ENCODE measurements around the gene TBC1D2.

The TBC1D2 gene

GRCh38 chr9:98168153-98168780 is 87.2 kb downstream of the TBC1D2 start:
- H3K9ac ChIP-seq (ENCODE audit: low read length): no peak overlapping the region
- no peaks in the 10 kb centered on the region for H3K36me3 ChIP-seq (ENCODE audit: control insufficient read depth, insufficient read depth, low read length)
- H3K27me3 ChIP-seq (ENCODE audit: control insufficient read depth, insufficient read depth, low read length): no peaks in the 10 kb centered on the region
- no peak overlapping the region for H3K4me3 ChIP-seq (ENCODE audit: low read length)
- H3K4me1 ChIP-seq (ENCODE audit: control insufficient read depth, insufficient read depth, low read length): peaks cover 54% of the 10 kb centered on the region
- no peaks in the 10 kb centered on the region for H3K9me3 ChIP-seq (ENCODE audit: control insufficient read depth, low read length)

GRCh38 chr9:98164912-98165311 is 90.5 kb downstream of the TBC1D2 start:
- peaks cover 53% of the 10 kb centered on the region for H3K4me1 ChIP-seq (ENCODE audit: control insufficient read depth, insufficient read depth, low read length)
- no peaks in the 10 kb centered on the region for H3K36me3 ChIP-seq (ENCODE audit: control insufficient read depth, insufficient read depth, low read length)
- H3K27me3 ChIP-seq (ENCODE audit: control insufficient read depth, insufficient read depth, low read length): no peaks in the 10 kb centered on the region
- H3K9me3 ChIP-seq (ENCODE audit: control insufficient read depth, low read length): no peaks in the 10 kb centered on the region
- H3K9ac ChIP-seq (ENCODE audit: low read length): no peak overlapping the region
- no peak overlapping the region for H3K4me3 ChIP-seq (ENCODE audit: low read length)

GRCh38 chr9:98162613-98163012 is 92.8 kb downstream of the TBC1D2 start:
- Histone ChIP-seq H3K27me3 (ENCODE audit: control insufficient read depth, insufficient read depth, low read length) (no peaks in the 10 kb centered on the region), H3K36me3 (ENCODE audit: control insufficient read depth, insufficient read depth, low read length) (no peaks in the 10 kb centered on the region), H3K9ac (ENCODE audit: low read length) (no peak overlapping the region), H3K4me1 (ENCODE audit: control insufficient read depth, insufficient read depth, low read length) (peaks cover 53% of the 10 kb centered on the region), H3K4me3 (ENCODE audit: low read length) (no peak overlapping the region), H3K9me3 (ENCODE audit: control insufficient read depth, low read length) (no peaks in the 10 kb centered on the region)

GRCh38 chr9:98161851-98162250 is 93.6 kb downstream of the TBC1D2 start:
- no peaks in the 10 kb centered on the region for H3K9me3 ChIP-seq (ENCODE audit: control insufficient read depth, low read length)
- H3K4me3 ChIP-seq (ENCODE audit: low read length): no peak overlapping the region
- no peaks in the 10 kb centered on the region for H3K27me3 ChIP-seq (ENCODE audit: control insufficient read depth, insufficient read depth, low read length)
- no peak overlapping the region for H3K9ac ChIP-seq (ENCODE audit: low read length)
- H3K4me1 ChIP-seq (ENCODE audit: control insufficient read depth, insufficient read depth, low read length): peaks cover 52% of the 10 kb centered on the region
- no peaks in the 10 kb centered on the region for H3K36me3 ChIP-seq (ENCODE audit: control insufficient read depth, insufficient read depth, low read length)

GRCh38 chr9:98159790-98160189 is 95.7 kb downstream of the TBC1D2 start:
- no peak overlapping the region for H3K4me3 ChIP-seq (ENCODE audit: low read length)
- H3K9ac ChIP-seq (ENCODE audit: low read length): no peak overlapping the region
- H3K27me3 ChIP-seq (ENCODE audit: control insufficient read depth, insufficient read depth, low read length): no peaks in the 10 kb centered on the region
- H3K9me3 ChIP-seq (ENCODE audit: control insufficient read depth, low read length): no peaks in the 10 kb centered on the region
- H3K4me1 ChIP-seq (ENCODE audit: control insufficient read depth, insufficient read depth, low read length): peaks cover 50% of the 10 kb centered on the region
- no peaks in the 10 kb centered on the region for H3K36me3 ChIP-seq (ENCODE audit: control insufficient read depth, insufficient read depth, low read length)

GRCh38 chr9:98159301-98159700 is 96.1 kb downstream of the TBC1D2 start:
- H3K4me1 ChIP-seq (ENCODE audit: control insufficient read depth, insufficient read depth, low read length): peaks cover 45% of the 10 kb centered on the region
- no peaks in the 10 kb centered on the region for H3K27me3 ChIP-seq (ENCODE audit: control insufficient read depth, insufficient read depth, low read length)
- no peaks in the 10 kb centered on the region for H3K9me3 ChIP-seq (ENCODE audit: control insufficient read depth, low read length)
- H3K9ac ChIP-seq (ENCODE audit: low read length): no peak overlapping the region
- H3K36me3 ChIP-seq (ENCODE audit: control insufficient read depth, insufficient read depth, low read length): no peaks in the 10 kb centered on the region
- H3K4me3 ChIP-seq (ENCODE audit: low read length): no peak overlapping the region

- Histone ChIP-seq H3K27me3 (ENCODE audit: control insufficient read depth, insufficient read depth, low read length) (no peaks in the 10 kb centered on the region), H3K9me3 (ENCODE audit: control insufficient read depth, low read length) (no peaks in the 10 kb centered on the region), H3K36me3 (ENCODE audit: control insufficient read depth, insufficient read depth, low read length) (no peaks in the 10 kb centered on the region), H3K4me1 (ENCODE audit: control insufficient read depth, insufficient read depth, low read length) (peaks cover 34% of the 10 kb centered on the region), H3K4me3 (ENCODE audit: low read length) (no peak overlapping the region), H3K9ac (ENCODE audit: low read length) (no peak overlapping the region)
Measured at GRCh38 chr9:98158071-98158831, 97.2 kb downstream of the TBC1D2 start.

GRCh38 chr9:98157372-98157771 is 98.1 kb downstream of the TBC1D2 start:
- Histone ChIP-seq H3K27me3 (ENCODE audit: control insufficient read depth, insufficient read depth, low read length) (no peaks in the 10 kb centered on the region), H3K4me1 (ENCODE audit: control insufficient read depth, insufficient read depth, low read length) (peaks cover 26% of the 10 kb centered on the region), H3K36me3 (ENCODE audit: control insufficient read depth, insufficient read depth, low read length) (no peaks in the 10 kb centered on the region), H3K9me3 (ENCODE audit: control insufficient read depth, low read length) (no peaks in the 10 kb centered on the region), H3K9ac (ENCODE audit: low read length) (no peak overlapping the region), H3K4me3 (ENCODE audit: low read length) (no peak overlapping the region)

- no peaks in the 10 kb centered on the region for H3K36me3 ChIP-seq (ENCODE audit: control insufficient read depth, insufficient read depth, low read length)
- peaks cover 31% of the 10 kb centered on the region for H3K4me1 ChIP-seq (ENCODE audit: control insufficient read depth, insufficient read depth, low read length)
- no peaks in the 10 kb centered on the region for H3K27me3 ChIP-seq (ENCODE audit: control insufficient read depth, insufficient read depth, low read length)
- H3K9me3 ChIP-seq (ENCODE audit: control insufficient read depth, low read length): no peaks in the 10 kb centered on the region
- H3K4me3 ChIP-seq (ENCODE audit: low read length): no peak overlapping the region
- no peak overlapping the region for H3K9ac ChIP-seq (ENCODE audit: low read length)
Measured at GRCh38 chr9:98154678-98155077, 100.8 kb downstream of the TBC1D2 start.

GRCh38 chr9:98152526-98152925 is 102.9 kb downstream of the TBC1D2 start:
- Histone ChIP-seq H3K27me3 (ENCODE audit: control insufficient read depth, insufficient read depth, low read length) (no peaks in the 10 kb centered on the region), H3K4me3 (ENCODE audit: low read length) (no peak overlapping the region), H3K4me1 (ENCODE audit: control insufficient read depth, insufficient read depth, low read length) (peaks cover 12% of the 10 kb centered on the region), H3K36me3 (ENCODE audit: control insufficient read depth, insufficient read depth, low read length) (no peaks in the 10 kb centered on the region), H3K9ac (ENCODE audit: low read length) (no peak overlapping the region), H3K9me3 (ENCODE audit: control insufficient read depth, low read length) (no peaks in the 10 kb centered on the region)

- Histone ChIP-seq H3K4me3 (ENCODE audit: low read length) (no peak overlapping the region), H3K9ac (ENCODE audit: low read length) (no peak overlapping the region), H3K9me3 (ENCODE audit: control insufficient read depth, low read length) (no peaks in the 10 kb centered on the region), H3K27me3 (ENCODE audit: control insufficient read depth, insufficient read depth, low read length) (no peaks in the 10 kb centered on the region), H3K36me3 (ENCODE audit: control insufficient read depth, insufficient read depth, low read length) (no peaks in the 10 kb centered on the region), H3K4me1 (ENCODE audit: control insufficient read depth, insufficient read depth, low read length) (peaks cover 28% of the 10 kb centered on the region)
Measured at GRCh38 chr9:98150721-98151120, 104.7 kb downstream of the TBC1D2 start.

GRCh38 chr9:98150164-98150563 is 105.3 kb downstream of the TBC1D2 start:
- H3K9me3 ChIP-seq (ENCODE audit: control insufficient read depth, low read length): no peaks in the 10 kb centered on the region
- H3K4me3 ChIP-seq (ENCODE audit: low read length): no peak overlapping the region
- H3K36me3 ChIP-seq (ENCODE audit: control insufficient read depth, insufficient read depth, low read length): no peaks in the 10 kb centered on the region
- peaks cover 33% of the 10 kb centered on the region for H3K4me1 ChIP-seq (ENCODE audit: control insufficient read depth, insufficient read depth, low read length)
- no peaks in the 10 kb centered on the region for H3K27me3 ChIP-seq (ENCODE audit: control insufficient read depth, insufficient read depth, low read length)
- H3K9ac ChIP-seq (ENCODE audit: low read length): no peak overlapping the region
